Measurements from ENCODE around the gene PEX14.
"Not testable (repeated sequence)": the region's sequence is repeated elsewhere in the genome, so short reads cannot be mapped to it uniquely, and the experiment has no call there.

PEX14 gene

DNA sequence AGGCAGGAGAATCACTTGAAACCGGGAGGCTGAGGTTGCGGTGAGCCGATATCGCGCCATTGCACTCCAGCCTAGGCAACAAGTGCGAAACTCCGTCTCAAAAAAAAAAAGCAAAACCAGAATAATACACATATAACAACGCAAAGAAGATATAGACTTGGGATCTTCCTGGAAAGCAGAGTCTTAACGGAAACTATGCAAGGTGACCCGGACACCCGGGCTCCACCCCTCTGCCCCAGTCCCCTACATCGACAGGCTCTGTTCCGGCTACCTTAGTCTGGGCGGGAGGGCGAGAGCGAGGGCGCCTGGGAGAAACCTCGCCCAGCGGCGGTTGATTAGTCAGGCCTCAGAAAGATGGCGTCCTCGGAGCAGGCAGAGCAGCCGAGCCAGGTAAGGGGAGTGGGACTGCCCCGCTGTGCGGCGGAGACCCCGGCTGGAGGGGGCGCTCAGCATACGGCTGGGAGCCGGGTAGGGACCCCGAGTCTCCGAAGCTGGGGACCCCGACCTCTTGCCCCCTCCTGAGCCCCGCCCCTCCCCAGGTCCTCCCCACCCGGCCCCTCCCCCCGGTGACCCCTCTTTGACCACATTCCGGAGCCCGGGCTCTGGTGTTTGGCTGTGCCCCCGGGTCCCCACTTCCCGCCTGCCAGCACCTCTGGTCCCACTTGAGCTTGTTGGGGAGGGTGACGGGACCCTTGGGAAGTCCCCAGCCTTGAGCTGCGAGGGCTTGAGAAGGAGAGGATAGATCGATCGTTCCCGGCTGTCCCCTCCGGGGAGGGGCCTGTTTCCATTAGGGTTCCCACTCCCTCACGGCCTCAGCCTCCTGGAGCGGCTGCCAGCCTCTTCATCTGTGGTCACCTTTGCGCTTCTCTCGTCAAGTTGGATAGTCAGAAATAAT, at the start of gene PEX14:
Gene PEX14, plus strand, starts transcription at position 338 of the 895 bp plus-strand sequence. Its CDS starts 17 bp downstream, at position 355.
- DNase-seq = peak; percentile 91 to 95

DNA sequence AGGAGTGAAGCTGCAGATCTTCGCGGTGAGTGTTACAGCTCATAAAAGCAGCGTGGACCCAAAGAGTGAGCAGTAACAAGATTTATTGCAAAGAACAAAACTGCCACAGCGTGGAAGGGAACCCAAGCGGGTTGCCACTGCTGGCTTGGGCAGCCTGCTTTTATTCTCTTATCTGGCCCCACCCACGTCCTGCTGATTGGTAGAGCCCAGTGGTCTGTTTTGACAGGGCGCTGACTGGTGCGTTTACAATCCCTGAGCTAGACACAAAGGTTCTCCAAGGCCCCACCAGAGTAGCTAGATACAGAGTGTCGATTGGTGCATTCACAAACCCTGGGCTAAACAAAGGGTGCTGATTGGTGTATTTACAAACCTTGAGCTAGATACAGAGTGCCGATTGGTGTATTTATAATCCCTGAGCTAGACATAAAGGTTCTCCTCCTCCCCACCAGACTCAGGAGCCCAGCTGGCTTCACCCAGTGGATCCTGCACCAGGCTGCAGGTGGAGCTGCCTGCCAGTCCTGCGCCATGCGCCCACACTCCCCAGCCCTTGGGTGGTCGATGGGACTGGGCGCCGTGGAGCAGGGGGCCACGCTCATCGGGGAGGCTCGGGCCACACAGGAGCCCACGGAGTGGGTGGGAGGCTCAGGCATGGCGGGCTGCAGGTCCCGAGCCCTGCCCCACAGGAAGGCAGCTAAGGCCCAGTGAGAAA, 48.8 kb upstream of the PEX14 start:
- not testable (repeated sequence) for DNase-seq

- DNase-seq = not testable (repeated sequence)
Measured at GRCh38 chr1:10426535-10426848, 48.3 kb upstream of the PEX14 start.

- no peak for DNase-seq
Measured at GRCh38 chr1:10428984-10429383, 45.8 kb upstream of the PEX14 start.

DNA sequence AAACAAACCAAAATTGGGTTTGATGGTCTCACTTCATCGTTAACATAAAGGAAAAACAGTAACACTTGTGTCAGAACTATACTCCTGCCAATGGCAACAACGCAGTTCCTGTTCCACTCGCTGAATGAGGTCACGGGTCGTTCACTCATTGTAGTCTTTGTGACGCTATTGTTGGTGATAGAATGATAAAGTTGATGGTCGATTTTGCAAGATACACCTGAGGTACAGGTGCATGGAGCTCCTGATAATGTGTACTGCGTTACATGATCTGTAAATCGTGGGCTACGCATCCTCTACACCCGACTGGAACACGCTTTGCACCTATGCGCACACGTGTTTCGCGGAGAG, 44.9 kb upstream of the PEX14 start:
- no peak for DNase-seq

DNA sequence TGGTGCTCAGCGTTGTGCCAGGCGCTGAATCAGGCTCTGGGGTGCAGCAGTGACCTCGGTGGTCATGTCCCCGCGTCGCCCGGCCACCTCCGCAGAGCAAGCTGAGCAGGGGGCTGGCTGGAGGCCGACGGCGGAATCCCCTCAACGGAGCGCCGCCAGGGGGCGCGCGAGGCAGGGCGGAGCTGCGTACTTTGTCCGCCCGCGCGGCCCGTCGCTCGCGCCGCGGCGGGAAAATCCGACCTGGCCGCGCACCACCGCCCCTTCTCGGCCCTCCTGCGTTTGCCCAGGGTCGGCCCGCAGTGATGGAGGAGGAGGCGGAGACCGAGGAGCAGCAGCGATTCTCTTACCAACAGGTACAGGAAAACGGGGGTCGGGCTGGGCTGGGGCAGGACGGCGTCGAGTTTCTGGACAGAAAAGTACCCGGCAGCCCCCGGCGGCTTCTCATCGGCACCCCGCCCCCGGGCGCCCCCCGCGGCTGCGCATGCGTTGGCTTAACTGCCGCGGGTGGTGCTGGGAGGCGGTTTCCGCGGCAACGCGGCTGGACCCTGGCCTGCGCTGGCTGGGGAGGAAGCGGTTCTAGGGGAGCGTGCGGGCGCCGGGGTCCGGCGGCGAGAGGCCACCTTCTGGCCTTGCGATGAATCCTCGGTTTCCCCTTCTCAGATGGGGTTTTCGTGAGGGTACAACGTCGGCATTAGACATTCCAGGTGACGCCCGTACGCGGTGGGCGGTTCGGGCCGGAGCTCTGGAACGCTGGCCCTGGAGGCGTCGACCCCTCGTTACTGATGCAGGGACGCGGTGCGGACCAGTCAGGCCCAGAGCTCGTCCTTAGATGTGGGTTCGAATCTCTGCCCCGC, 44.3 kb upstream of the PEX14 start, which contains the start of gene CENPS:
Gene CENPS, plus strand, starts transcription at position 218 of the 854 bp plus-strand sequence. Its CDS starts 85 bp downstream, at position 303.
- peak; percentile 78 to 83 for DNase-seq

DNA sequence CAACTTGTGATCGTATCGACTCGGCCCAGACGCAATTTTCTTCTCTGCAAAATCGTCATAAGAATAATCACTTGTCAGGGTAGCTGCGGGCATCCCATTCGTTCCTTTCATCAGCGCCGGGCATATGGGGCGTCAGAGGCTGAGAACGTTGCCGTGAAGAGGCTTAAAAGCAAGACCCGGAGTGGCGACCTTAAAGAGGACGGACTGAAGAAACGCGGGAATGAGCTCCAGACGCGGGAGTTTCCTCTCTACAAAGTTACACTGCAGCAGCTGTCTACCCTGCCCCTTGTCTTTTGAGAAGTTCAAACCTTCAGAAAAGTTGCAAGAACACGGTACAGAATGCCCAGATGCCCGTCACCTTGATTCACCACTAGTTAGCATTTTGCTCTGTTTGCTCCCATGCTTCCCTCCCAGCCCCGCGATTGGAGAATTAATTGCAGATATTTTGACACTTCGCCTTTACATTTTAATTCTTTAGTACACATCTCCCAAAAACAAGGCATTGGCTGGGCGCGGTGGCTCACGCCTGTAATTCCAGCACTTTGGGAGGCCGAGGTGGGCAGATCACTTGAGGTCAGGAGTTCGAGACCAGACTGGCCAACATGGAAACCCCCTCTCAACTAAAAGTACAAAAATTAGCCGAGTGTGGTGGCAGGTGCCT, 43.5 kb upstream of the PEX14 start:
- DNase-seq = peak; percentile 38 to 46

- no peak for DNase-seq
Measured at GRCh38 chr1:10432910-10433700, 41.6 kb upstream of the PEX14 start.

DNA sequence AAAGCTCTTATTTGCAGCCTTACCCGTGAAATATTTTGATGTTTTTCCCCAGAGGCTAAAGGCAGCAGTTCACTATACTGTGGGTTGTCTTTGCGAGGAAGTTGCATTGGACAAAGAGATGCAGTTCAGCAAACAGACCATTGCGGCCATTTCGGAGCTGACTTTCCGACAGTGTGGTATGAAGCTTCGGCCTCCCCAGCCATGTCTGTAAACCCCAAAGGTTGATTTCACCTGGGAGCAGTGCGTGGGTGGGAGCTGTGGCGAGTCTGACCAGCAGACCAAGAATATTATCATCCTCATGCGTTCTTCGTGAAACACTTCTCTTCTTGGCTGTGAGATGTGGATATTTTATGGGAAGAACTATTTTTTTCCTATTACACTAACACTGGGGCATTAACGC, 41.0 kb upstream of the PEX14 start:
- DNase-seq = no peak

DNA sequence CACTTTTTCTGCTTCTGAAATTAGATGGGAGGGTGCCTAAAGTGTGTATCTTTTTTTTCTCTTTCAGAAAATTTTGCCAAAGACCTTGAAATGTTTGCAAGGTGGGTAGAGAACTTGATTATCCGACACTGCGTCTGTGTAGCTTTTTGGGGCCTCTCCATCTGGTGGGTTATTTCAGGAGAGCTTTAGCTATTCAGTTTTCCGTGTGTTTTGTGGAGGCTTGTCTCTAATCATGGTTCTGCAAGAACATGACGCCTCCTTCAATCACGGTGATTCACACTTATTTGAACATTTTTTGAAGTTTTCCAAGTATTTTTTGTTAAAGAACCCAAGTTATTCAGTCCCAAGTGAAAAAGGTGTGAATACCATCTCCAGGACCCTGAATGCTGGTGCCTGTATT, 40.2 kb upstream of the PEX14 start:
- DNase-seq = no peak

DNA sequence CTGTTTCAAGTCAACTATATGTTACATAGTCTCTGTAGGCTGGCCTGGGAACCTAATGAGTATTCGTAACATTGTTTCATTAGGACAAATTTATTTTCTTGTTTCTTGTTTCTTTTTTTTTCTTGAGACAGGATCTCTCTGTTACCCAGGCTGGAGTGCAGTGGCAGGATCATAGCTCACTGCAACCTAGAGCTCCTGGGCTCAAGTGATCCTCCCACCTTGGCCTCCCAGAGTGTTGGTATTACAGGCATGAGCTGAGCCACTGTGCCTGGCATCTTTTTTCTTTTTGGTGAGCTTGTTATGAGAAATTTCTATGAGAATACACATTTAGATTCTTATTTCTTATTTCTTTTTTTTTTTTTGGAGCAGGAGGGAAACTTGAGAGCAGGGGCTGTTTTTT, 37.7 kb upstream of the PEX14 start:
- no peak for DNase-seq

- no peak for DNase-seq
Measured at GRCh38 chr1:10438677-10439163, 36.0 kb upstream of the PEX14 start.

DNA sequence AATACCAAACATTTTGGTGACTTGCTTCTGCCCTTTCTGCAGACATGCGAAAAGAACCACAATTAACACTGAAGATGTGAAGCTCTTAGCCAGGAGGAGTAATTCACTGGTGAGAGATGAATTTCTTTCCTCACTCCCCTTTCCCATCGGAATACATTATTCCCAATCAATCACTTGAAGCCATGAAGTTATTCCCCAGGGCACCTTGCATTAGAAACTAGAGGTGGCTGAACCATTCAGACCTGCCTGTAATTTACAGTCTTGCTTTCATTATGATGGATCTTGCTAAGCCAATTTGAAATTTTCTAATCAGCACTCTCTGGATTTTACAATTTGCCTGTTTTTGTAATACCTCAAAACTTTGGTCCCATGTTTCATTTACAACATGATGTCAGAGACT, 34.4 kb upstream of the PEX14 start:
- DNase-seq = no peak

- DNase-seq = no peak
Measured at GRCh38 chr1:10440794-10441193, 34.0 kb upstream of the PEX14 start.

DNA sequence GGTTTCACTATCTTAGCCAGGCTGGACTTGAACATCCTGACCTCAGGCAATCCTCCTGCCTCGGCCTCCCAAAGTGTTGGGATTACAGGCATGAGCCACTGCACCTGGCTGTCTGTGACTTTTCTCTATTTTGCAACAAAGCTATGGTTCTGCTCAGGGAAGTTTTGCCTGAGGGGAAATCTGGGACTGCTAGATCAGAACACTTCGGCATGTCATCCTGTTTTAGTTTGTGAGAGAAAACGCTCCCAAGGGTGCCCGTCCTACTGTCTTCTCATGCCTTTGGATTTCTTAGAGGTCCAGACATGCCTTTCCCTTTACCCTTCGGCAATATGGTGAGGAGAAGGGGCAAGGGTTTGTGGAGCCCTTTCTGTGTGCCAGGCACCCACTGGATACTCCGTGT, 30.5 kb upstream of the PEX14 start:
- no peak for DNase-seq

DNA sequence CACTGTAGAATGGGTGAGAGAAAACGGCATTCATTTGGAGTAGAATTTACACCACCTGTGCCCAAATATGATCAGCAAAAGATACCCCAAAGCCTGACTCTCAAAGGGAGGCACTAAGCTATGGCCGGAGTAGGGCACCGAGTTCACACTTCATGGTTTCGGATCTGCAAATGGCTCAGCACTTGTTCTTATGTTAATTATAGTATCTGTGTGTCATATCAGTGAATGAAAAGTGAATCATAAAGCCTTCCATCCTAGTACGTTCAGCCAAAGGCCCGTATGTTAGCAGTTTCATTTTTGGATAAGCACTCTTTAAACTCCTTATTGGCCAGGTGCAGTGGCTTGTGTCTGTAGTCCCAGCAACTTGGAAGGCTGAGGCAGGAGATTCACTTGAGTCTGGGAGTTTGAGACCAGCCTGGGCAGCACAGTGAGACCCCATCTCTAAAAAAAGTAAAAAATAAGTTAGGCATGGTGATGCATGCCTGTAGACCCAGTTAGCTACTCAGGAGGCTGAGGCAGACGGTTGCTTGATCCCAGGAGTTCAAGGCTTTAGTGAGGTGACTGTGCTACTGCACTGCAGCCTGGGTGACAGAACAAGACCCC, 29.9 kb upstream of the PEX14 start:
- no peak for DNase-seq

GRCh38 chr1:10446790-10447422, 27.8 kb upstream of the PEX14 start:
- no peak for DNase-seq

DNA sequence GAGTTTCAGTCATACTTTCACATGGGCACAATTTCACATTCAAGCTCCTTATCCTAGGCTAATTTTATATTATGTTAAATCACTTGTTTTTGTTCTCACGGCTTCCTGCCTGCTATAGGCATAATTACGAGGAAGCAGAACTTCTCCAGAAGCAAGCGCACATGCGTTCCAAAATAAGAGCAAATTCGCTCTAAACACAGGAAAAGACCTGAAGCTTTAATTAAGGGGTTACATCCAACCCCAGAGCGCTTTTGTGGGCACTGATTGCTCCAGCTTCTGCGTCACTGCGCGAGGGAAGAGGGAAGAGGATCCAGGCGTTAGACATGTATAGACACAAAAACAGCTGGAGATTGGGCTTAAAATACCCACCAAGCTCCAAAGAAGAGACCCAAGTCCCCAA, 25.0 kb upstream of the PEX14 start, which contains the start of gene CORT:
Gene CORT, plus strand, starts transcription at position 281 of the 400 bp plus-strand sequence. CDS start 193 bp downstream, outside the sequence.
- no peak for DNase-seq

DNA sequence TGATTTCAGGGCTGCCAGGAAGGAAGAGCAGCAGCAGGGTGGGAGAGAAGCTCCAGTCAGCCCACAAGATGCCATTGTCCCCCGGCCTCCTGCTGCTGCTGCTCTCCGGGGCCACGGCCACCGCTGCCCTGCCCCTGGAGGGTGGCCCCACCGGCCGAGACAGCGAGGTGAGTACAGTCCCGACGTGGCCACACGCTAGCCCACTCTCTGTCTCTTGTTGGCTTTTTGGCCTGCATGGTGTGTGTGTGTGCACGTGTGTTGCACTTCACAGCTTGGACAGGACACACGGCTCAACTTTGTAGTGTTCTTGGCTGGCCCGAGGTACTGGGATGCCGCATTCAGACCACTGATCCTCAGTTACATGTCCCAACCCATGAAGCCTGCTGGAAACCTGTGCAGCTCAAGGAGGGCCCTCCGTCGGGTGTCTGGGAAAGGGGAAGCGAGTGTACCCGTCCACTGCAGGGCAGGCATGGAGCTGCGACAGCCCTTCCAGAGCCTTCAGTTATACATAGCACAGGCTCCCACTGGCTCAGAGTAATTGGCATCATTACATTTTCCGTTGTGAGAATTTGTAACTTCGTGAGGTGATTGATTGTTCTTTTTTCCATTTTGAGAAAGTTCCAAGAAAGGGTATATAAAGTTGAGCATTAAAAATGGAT, 24.5 kb upstream of the PEX14 start:
- no peak for DNase-seq

- no peak for DNase-seq
Measured at GRCh38 chr1:10450836-10451235, 23.9 kb upstream of the PEX14 start.

All from Kasumi-1 (cell line).